GM12873 (cell line): ENCODE results near the gene TCF3.

Experiments used
- TF ChIP-seq, protein P1 (sequence below): IDR thresholded peaks from 2 replicates; pipeline ENCODE4 v1.5.1; 2012; ENCODE audit warnings: low read depth, mild to moderate bottlenecking, moderate library complexity, low read length, control low read depth; ENCODE audit not compliant: insufficient read depth; ENCODE audit errors: missing control alignments

The TCF3 gene

DNA sequence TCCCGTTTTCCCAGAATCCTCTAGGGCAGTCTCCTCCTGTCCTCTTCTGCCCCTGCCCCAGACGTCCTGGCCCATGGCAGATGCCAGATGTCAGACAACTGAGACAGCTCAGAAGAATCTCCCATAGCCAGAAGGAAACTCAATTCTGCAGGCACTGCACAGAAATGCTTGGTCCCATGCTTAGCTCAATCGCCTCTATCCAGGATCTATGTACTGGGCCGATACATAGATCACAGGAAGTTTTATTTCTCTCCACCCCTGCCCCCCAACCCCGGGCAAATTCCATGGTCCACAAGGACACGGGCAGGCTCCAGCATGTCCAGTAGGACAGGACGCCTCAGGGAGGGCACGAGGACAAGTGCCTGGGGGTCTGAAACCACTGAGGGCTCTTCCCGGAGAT is 64.5 kb downstream of the TCF3 start:
- TF ChIP-seq, protein P1, sequence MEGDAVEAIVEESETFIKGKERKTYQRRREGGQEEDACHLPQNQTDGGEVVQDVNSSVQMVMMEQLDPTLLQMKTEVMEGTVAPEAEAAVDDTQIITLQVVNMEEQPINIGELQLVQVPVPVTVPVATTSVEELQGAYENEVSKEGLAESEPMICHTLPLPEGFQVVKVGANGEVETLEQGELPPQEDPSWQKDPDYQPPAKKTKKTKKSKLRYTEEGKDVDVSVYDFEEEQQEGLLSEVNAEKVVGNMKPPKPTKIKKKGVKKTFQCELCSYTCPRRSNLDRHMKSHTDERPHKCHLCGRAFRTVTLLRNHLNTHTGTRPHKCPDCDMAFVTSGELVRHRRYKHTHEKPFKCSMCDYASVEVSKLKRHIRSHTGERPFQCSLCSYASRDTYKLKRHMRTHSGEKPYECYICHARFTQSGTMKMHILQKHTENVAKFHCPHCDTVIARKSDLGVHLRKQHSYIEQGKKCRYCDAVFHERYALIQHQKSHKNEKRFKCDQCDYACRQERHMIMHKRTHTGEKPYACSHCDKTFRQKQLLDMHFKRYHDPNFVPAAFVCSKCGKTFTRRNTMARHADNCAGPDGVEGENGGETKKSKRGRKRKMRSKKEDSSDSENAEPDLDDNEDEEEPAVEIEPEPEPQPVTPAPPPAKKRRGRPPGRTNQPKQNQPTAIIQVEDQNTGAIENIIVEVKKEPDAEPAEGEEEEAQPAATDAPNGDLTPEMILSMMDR, result no peak

DNA sequence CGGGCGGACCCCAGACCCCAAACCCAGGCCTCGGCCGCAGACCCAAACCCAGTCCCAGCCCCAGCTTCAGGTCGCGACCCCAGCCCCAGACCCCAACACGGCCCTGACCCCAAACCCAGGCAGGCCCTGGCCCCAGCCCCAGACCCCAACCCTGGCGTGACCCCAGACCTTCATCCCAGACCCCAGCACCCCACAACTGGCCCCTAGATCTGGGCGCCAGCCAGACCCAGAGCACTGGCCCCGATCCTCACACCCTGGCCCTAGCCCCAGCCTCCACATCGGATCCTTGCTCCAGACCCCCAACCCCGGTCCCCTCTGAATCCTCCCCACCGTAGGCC is 67.2 kb downstream of the TCF3 start:
- TF ChIP-seq, protein P1, result no peak

DNA sequence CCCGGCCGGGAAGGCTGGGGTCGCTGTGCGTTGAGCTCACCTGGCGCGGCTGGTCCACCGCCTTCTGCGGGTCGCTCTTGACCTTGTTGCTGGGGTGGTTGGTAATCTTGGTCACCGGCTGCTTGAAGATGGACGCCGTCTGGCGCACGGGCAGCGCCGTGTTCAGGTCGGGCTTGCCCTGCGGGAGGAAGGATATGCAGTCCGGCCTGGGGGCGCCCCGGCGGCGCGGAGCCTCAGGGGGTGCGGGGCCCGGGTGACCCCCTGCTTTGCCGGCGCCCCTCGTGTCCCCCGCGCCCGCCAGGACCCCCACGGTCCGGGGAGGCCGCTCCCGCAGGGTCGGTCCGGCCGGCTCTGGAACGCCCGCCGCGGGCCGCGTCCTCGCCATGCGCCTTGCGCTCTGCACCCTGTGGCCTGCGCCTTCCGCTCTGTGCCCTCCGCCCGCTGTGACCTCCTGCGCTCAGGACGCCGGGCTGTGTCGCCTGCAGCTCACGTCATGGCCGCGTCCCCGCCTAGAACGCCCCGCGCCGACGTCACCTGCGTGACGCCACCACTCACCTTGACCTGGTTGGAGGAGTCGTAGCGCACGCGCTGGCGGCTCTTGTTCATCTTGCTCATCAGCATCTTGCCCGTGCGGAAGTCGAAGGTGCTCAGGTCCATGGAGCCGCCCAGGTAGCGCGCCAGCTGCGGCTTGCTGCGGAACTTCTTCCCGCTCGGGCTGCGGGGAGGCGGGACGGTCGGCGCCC is 67.7 kb downstream of the TCF3 start:
- TF ChIP-seq, protein P1, result no peak

DNA sequence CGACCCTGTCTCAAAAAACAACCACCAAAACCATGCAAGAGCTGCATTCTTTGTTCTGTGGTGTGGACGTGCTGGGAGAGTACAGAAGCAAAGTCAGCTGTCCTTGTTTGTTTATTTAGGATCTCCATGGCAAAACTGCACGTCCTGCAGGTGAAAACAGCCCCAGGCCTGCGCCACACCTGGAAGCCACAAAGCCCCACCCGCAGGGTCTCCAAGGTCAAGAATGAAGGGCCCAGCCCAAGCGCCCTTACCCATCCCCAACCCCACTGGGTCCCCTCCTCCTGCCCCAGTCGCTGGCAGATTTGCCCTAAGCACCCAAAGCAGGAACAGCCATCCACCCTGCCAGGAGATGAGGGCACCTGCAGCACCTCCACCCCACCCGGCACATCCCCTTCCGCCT is 70.2 kb downstream of the TCF3 start:
- TF ChIP-seq, protein P1, result no peak

DNA sequence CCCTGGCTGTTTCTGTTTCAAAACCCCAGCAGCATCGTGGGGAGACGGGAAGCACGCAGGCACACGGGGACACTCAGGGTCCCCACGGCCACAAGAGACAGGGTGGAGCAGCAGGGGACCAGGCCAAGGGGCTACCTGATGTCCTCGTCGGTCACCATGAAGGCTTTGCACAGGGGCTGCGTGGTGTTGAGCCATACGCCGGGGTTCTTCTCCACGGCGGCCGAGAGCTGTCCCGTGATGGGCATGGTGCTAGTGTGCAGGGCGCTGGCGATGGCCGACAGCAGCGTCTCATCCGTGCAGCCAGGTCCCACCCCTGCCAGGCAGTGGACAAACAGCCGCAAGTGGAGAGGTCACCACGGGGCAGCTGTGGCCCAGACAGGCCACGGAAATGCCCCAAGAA is 71.5 kb downstream of the TCF3 start:
- TF ChIP-seq, protein P1, result no peak

DNA sequence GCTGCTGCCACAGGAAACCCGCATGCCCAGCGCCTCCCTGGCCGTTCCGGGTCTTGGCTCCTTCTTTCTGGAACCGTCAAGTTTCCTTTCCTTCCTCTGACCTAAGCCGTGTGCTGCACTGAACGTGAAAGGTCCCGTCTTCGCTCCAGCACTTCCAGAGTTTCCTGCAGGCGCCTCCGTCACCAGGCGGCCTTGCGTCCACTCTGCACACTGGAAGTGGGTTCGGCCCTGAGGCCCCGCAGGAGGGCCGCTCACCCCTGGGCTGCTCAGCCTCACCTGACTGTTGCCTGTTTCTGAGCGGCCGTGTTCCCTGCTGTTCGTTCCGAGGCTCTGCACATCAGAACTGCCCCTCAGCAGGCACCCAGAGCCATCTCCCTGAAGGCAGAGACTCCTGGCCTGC is 72.0 kb downstream of the TCF3 start:
- TF ChIP-seq, protein P1, result no peak

DNA sequence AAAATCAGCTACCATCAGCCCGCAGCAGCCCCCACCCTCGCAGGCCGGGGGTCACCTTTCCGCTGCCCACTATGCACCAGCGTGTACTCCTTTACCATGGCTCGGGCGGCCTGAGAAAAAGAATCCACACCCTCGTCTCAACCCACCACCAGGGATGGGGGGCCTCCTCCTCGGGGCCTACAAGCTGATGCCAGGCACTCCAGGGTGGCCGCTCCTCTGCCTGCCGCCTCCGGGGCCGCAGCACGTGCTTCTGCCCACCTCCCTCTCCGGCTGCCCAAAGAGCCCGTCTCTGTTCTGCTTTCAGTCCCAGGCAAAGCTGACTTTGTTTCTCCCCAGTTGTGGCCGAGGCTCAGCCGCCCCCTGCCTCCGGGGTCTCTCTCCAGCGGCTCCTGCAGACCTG is 73.2 kb downstream of the TCF3 start:
- TF ChIP-seq, protein P1, result no peak
